ENCODE results near the gene B4GALT5. TPM values are rescaled to one million over a fixed set of nuclear protein-coding genes. Genes with fewer than 3 reads are reported as not detected.

Gene B4GALT5
- total RNA-seq, 1 experiment from 2014 or later, result 92.5 TPM

GRCh38 chr20:49671433-49671832 is 42.2 kb downstream of the B4GALT5 start:
- no peak overlapping the region for H2AFZ ChIP-seq (ENCODE audit: low read depth, low read length, poor library complexity, severe bottlenecking)
- RAD21 ChIA-PET (ENCODE audit: low non-redundant PET in 1 of 2, low total read pairs in 2 of 2, uncharacterized antibody in 2 of 2, unreplicated experiment in 2 of 2), result no interaction called here
- ATAC-seq (no peak), DNase-seq (ENCODE audit: low read depth, low spot score) (no peak)
- no TSS peak for BruUV-seq (replicated peaks)
- H4K20me1 ChIP-seq (ENCODE audit: insufficient read depth), result peaks cover 17% of the 10 kb centered on the region; the same call in 1 of the 2 replicates
- no peak overlapping the region for H3K4me2 ChIP-seq (ENCODE audit: low read length)
- TF ChIP-seq EGR1 (IDR thresholded peaks at IDR 0.05; ENCODE audit: low read depth), result no peak
- no peak for TF ChIP-seq JUND (IDR thresholded peaks at IDR 0.05)
- no peak for TF ChIP-seq POLR2A (IDR thresholded peaks at IDR 0.05; ENCODE audit: borderline replicate concordance, extremely low read depth, insufficient read depth, insufficient read length)
- TF ChIP-seq, protein P1, sequence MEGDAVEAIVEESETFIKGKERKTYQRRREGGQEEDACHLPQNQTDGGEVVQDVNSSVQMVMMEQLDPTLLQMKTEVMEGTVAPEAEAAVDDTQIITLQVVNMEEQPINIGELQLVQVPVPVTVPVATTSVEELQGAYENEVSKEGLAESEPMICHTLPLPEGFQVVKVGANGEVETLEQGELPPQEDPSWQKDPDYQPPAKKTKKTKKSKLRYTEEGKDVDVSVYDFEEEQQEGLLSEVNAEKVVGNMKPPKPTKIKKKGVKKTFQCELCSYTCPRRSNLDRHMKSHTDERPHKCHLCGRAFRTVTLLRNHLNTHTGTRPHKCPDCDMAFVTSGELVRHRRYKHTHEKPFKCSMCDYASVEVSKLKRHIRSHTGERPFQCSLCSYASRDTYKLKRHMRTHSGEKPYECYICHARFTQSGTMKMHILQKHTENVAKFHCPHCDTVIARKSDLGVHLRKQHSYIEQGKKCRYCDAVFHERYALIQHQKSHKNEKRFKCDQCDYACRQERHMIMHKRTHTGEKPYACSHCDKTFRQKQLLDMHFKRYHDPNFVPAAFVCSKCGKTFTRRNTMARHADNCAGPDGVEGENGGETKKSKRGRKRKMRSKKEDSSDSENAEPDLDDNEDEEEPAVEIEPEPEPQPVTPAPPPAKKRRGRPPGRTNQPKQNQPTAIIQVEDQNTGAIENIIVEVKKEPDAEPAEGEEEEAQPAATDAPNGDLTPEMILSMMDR (IDR thresholded peaks at IDR 0.05 in 2 of 3, conservative IDR thresholded peaks at IDR 0.05 in 1 of 3; ENCODE audit: borderline replicate concordance in 1 of 3, insufficient read depth in 1 of 3, low read depth in 2 of 3, low read length in 2 of 3), result no peak
- TF ChIP-seq EZH2 (IDR thresholded peaks at IDR 0.05), result no peak
- no peak for TF ChIP-seq ZNF274 (IDR thresholded peaks at IDR 0.05; ENCODE audit: low read depth, low read length)
- TF ChIP-seq, protein P2, sequence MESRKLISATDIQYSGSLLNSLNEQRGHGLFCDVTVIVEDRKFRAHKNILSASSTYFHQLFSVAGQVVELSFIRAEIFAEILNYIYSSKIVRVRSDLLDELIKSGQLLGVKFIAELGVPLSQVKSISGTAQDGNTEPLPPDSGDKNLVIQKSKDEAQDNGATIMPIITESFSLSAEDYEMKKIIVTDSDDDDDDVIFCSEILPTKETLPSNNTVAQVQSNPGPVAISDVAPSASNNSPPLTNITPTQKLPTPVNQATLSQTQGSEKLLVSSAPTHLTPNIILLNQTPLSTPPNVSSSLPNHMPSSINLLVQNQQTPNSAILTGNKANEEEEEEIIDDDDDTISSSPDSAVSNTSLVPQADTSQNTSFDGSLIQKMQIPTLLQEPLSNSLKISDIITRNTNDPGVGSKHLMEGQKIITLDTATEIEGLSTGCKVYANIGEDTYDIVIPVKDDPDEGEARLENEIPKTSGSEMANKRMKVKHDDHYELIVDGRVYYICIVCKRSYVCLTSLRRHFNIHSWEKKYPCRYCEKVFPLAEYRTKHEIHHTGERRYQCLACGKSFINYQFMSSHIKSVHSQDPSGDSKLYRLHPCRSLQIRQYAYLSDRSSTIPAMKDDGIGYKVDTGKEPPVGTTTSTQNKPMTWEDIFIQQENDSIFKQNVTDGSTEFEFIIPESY (IDR thresholded peaks at IDR 0.05; ENCODE audit: extremely low read depth, insufficient replicate concordance, low read length), result no peak
- TF ChIP-seq RAD21 (IDR thresholded peaks at IDR 0.05; ENCODE audit: low read depth), result no peak
- TF ChIP-seq CEBPB (IDR thresholded peaks at IDR 0.05; ENCODE audit: low read depth), result no peak
- no peak for TF ChIP-seq EZH2phosphoT487 (IDR thresholded peaks at IDR 0.05; ENCODE audit: borderline replicate concordance)
- TF ChIP-seq ZFX (IDR thresholded peaks at IDR 0.05), result no peak
- TF ChIP-seq YY1 (IDR thresholded peaks at IDR 0.05; ENCODE audit: extremely low read depth, insufficient replicate concordance, low read depth, low read length), result no peak
- POLR2A ChIA-PET, result no interaction called here
- intact Hi-C loops (cut with micrococcal nuclease), result loop anchor here (5.0 kb wide), 1 partner anchor 34 kb away; no protein-coding TSS in a partner anchor
- CTCF ChIA-PET, result no interaction called here
- H3K27me3 ChIP-seq (ENCODE audit: insufficient read depth, low read length), result no peaks in the 10 kb centered on the region
- no peaks in the 10 kb centered on the region for H3K9me3 ChIP-seq (ENCODE audit: control insufficient read depth in 1 of 2, insufficient read depth in 1 of 2, low read depth in 1 of 2, low read length in 2 of 2)
- H3K4me1 ChIP-seq (ENCODE audit: control insufficient read depth in 1 of 2, insufficient read depth in 2 of 2, low read length in 2 of 2), result peaks cover 40 to 62% of the 10 kb centered on the region in 2 experiments
- H3K9ac ChIP-seq (ENCODE audit: low read length), result no peak overlapping the region
- H3K79me2 ChIP-seq (ENCODE audit: insufficient read depth, low read length), result peaks cover 98% of the 10 kb centered on the region
- H3K9me2 ChIP-seq (ENCODE audit: insufficient read depth), result no peaks in the 10 kb centered on the region
- no peak overlapping the region for H3K27ac ChIP-seq (ENCODE audit: low read depth, low read length)
- H3K36me3 ChIP-seq (ENCODE audit: control insufficient read depth in 1 of 2, insufficient read depth in 2 of 2, low read length in 2 of 2), result no peaks in the 10 kb centered on the region
- no peak overlapping the region for H3K4me3 ChIP-seq (replicated peaks in 1 of 2; ENCODE audit: low read depth in 1 of 2, low read length in 2 of 2)
